Hindlimb muscle (tissue), 1 donor: ENCODE data around the gene LYRM2. TPM values are rescaled to one million over a fixed set of nuclear protein-coding genes. Genes with fewer than 3 reads are reported as not detected.
A peak's percentile ranks its signal among the peaks of the same experiment; 100 is the strongest.

Source experiments
- DNase-seq: peaks from one replicate; pipeline ENCODE4 v3.0.0-alpha.2; 2013
- polyA plus RNA-seq: library from polyadenylated mRNA; unstranded; fragments of 120-200 nt; gene quantifications from one replicate; pipeline ENCODE4 v1.2.1, GENCODE V29; 2013; ENCODE audit not compliant: insufficient read length

Gene LYRM2
- 22.7 TPM for polyA plus RNA-seq

GRCh38 chr6:89638320-89639195 is at the start of gene LYRM2:
LYRM2 (minus strand) TSS chr6:89638747; CDS start chr6:89638716, 31 bp downstream.
- DNase-seq = peak; percentile 96

- no peak for DNase-seq
Measured at GRCh38 chr6:89688328-89688727, 49.8 kb upstream of the LYRM2 start.

GRCh38 chr6:89685311-89685710 is 46.8 kb upstream of the LYRM2 start:
- no peak for DNase-seq

- DNase-seq = no peak
Measured at GRCh38 chr6:89682991-89683390, 44.4 kb upstream of the LYRM2 start.

- no peak for DNase-seq
Measured at GRCh38 chr6:89681983-89682564, 43.5 kb upstream of the LYRM2 start.

- no peak for DNase-seq
Measured at GRCh38 chr6:89680551-89680950, 42.0 kb upstream of the LYRM2 start.

- DNase-seq = no peak
Measured at GRCh38 chr6:89680150-89680549, 41.6 kb upstream of the LYRM2 start.

GRCh38 chr6:89679215-89680120 is 40.9 kb upstream of the LYRM2 start:
- DNase-seq = no peak

- DNase-seq = no peak
Measured at GRCh38 chr6:89678531-89678930, 40.0 kb upstream of the LYRM2 start.

GRCh38 chr6:89675949-89676748 is 37.6 kb upstream of the LYRM2 start:
- no peak for DNase-seq

GRCh38 chr6:89670935-89671565 is 32.5 kb upstream of the LYRM2 start:
- DNase-seq = no peak

GRCh38 chr6:89669002-89669401 is 30.5 kb upstream of the LYRM2 start:
- DNase-seq = no peak

GRCh38 chr6:89667872-89668556 is 29.5 kb upstream of the LYRM2 start:
- no peak for DNase-seq

- DNase-seq = no peak
Measured at GRCh38 chr6:89662659-89663223, 24.2 kb upstream of the LYRM2 start.

- no peak for DNase-seq
Measured at GRCh38 chr6:89661559-89661958, 23.0 kb upstream of the LYRM2 start.

GRCh38 chr6:89660981-89661380 is 22.4 kb upstream of the LYRM2 start:
- DNase-seq = no peak

- DNase-seq = no peak
Measured at GRCh38 chr6:89657445-89658158, 19.1 kb upstream of the LYRM2 start.

GRCh38 chr6:89655122-89655521 is 16.6 kb upstream of the LYRM2 start:
- DNase-seq = no peak

- no peak for DNase-seq
Measured at GRCh38 chr6:89650579-89650978, 12.0 kb upstream of the LYRM2 start.

- no peak for DNase-seq
Measured at GRCh38 chr6:89649682-89650081, 11.1 kb upstream of the LYRM2 start.
